OCI-LY1 (cell line): ENCODE results near the gene B3GNT9.

ENCODE experiments used
- H2AFZ ChIP-seq: fragments of 200-600 bp; sonication (generic), shearing (Covaris generic); 2 replicates; pipeline ENCODE4 v1.6.0; 2014; ENCODE audit warnings: antibody characterized with exemption, mild to moderate bottlenecking, low read length
- H3F3A ChIP-seq: fragments of 200-600 bp; sonication (generic), shearing (Covaris generic); 2 replicates; pipeline ENCODE4 v1.6.0; 2014; ENCODE audit warnings: mild to moderate bottlenecking, antibody characterized with exemption, low read length, moderate library complexity; ENCODE audit not compliant: insufficient read depth
- H3K27ac ChIP-seq: fragments of 200-600 bp; sonication (generic); 2 replicates; pipeline ENCODE4 v1.5.1; 2014; ENCODE audit warnings: low read length, mixed run types, mild to moderate bottlenecking, low read depth; ENCODE audit not compliant: poor library complexity, severe bottlenecking
- H3K27me3 ChIP-seq: fragments of 200-600 bp; sonication (generic); 2 replicates; pipeline ENCODE4 v1.6.0; 2014; ENCODE audit warnings: antibody characterized with exemption, mild to moderate bottlenecking, low read length, moderate library complexity; ENCODE audit not compliant: insufficient read depth
- H3K36me3 ChIP-seq: fragments of 200-600 bp; sonication (generic); 2 replicates; pipeline ENCODE4 v1.6.1; 2014; ENCODE audit warnings: mild to moderate bottlenecking, antibody characterized with exemption, low read length, moderate library complexity, mixed read lengths; ENCODE audit not compliant: insufficient read depth
- H3K4me1 ChIP-seq: fragments of 200-600 bp; sonication (generic); 2 replicates; pipeline ENCODE4 v1.5.1; 2014; ENCODE audit warnings: mild to moderate bottlenecking, low read length, moderate library complexity; ENCODE audit not compliant: insufficient read depth, severe bottlenecking
- H3K4me2 ChIP-seq: fragments of 200-600 bp; sonication (generic), shearing (Covaris generic); 2 replicates; pipeline ENCODE4 v1.6.1; 2014; ENCODE audit warnings: low read length
- H3K4me3 ChIP-seq: fragments of 200-600 bp; sonication (generic); 2 replicates; pipeline ENCODE4 v1.5.1; 2014; ENCODE audit warnings: low read length, low read depth, mild to moderate bottlenecking, mixed read lengths; ENCODE audit not compliant: poor library complexity, severe bottlenecking
- H3K79me2 ChIP-seq: fragments of 200-600 bp; shearing (Covaris generic); 2 replicates; pipeline ENCODE4 v1.6.1; 2016; ENCODE audit warnings: mixed run types, low read length, mixed read lengths; ENCODE audit not compliant: insufficient read depth
- H3K9ac ChIP-seq: fragments of 200-600 bp; sonication (generic), shearing (Covaris generic); 2 replicates; pipeline ENCODE4 v1.6.1; 2014; ENCODE audit warnings: mild to moderate bottlenecking, low read length, mixed read lengths
- H3K9me2 ChIP-seq: fragments of 200-600 bp; sonication (generic), shearing (Covaris generic); 2 replicates; pipeline ENCODE4 v1.6.1; 2014; ENCODE audit warnings: low read depth, mild to moderate bottlenecking, low read length, mixed read lengths
- H3K9me3 ChIP-seq: fragments of 200-600 bp; shearing (Covaris generic); 2 replicates; pipeline ENCODE4 v1.6.1; 2014; ENCODE audit warnings: low read length, mixed read lengths
- H4K20me1 ChIP-seq: fragments of 200-600 bp; sonication (generic), shearing (Covaris generic); 2 replicates; pipeline ENCODE4 v1.6.0; 2016; ENCODE audit warnings: mild to moderate bottlenecking, low read length; ENCODE audit not compliant: insufficient read depth
- CTCF ChIP-seq: fragments of 200-600 bp; sonication (generic), shearing (Covaris generic); IDR thresholded peaks from 2 replicates; pipeline ENCODE4 v1.5.1; 2017; ENCODE audit warnings: mild to moderate bottlenecking, antibody characterized with exemption, low read length, moderate library complexity, mixed read lengths
- EZH2 ChIP-seq: fragments of 200-600 bp; sonication (generic), shearing (Covaris generic); IDR thresholded peaks from 2 replicates; pipeline ENCODE4 v1.8.0; 2017; ENCODE audit warnings: borderline replicate concordance, mixed run types, mild to moderate bottlenecking, antibody characterized with exemption, low read length, moderate library complexity, mixed read lengths

Gene B3GNT9

GRCh38 chr16:67161595-67162058 lies 10.8 kb upstream of the B3GNT9 start:
- Histone ChIP-seq H3K79me2 (no peaks in the 10 kb centered on the region), H3K27ac (no peak overlapping the region), H3K4me3 (no peak overlapping the region), H3F3A (no peaks in the 10 kb centered on the region), H3K36me3 (no peaks in the 10 kb centered on the region), H3K9me2 (no peaks in the 10 kb centered on the region), H4K20me1 (no peaks in the 10 kb centered on the region), H2AFZ (no peak overlapping the region), H3K4me2 (no peak overlapping the region; the same call in 1 of the 2 replicates), H3K27me3 (no peaks in the 10 kb centered on the region; the same call in 1 of the 2 replicates), H3K9ac (no peak overlapping the region), H3K9me3 (no peaks in the 10 kb centered on the region), H3K4me1 (peaks cover 30% of the 10 kb centered on the region)
- no peak for TF ChIP-seq EZH2
- no peak for TF ChIP-seq CTCF

GRCh38 chr16:67158637-67159600 lies 8.1 kb upstream of the B3GNT9 start:
- H2AFZ ChIP-seq: no peak overlapping the region
- no peaks in the 10 kb centered on the region for H3K9me3 ChIP-seq
- H4K20me1 ChIP-seq: no peaks in the 10 kb centered on the region
- no peaks in the 10 kb centered on the region for H3K79me2 ChIP-seq
- peak overlapping the region; percentile 53 for H3K4me2 ChIP-seq
- peak overlapping the region; percentile 67 for H3K9ac ChIP-seq
- H3K36me3 ChIP-seq: no peaks in the 10 kb centered on the region
- TF ChIP-seq EZH2 (no peak), CTCF (no peak)
- H3K27ac ChIP-seq: no peak overlapping the region
- H3K4me3 ChIP-seq: peak overlapping the region; percentile 76
- no peaks in the 10 kb centered on the region for H3F3A ChIP-seq
- no peaks in the 10 kb centered on the region for H3K9me2 ChIP-seq
- no peaks in the 10 kb centered on the region; the same call in 1 of the 2 replicates for H3K27me3 ChIP-seq
- H3K4me1 ChIP-seq: peaks cover 30% of the 10 kb centered on the region

GRCh38 chr16:67157892-67158635 lies 7.3 kb upstream of the B3GNT9 start:
- H3K9ac ChIP-seq: no peak overlapping the region
- no peaks in the 10 kb centered on the region for H3K79me2 ChIP-seq
- no peaks in the 10 kb centered on the region for H3K36me3 ChIP-seq
- H3K9me3 ChIP-seq: no peaks in the 10 kb centered on the region
- H3K9me2 ChIP-seq: no peaks in the 10 kb centered on the region
- no peaks in the 10 kb centered on the region for H4K20me1 ChIP-seq
- no peaks in the 10 kb centered on the region; the same call in 1 of the 2 replicates for H3K27me3 ChIP-seq
- no peak overlapping the region for H2AFZ ChIP-seq
- H3K4me3 ChIP-seq: no peak overlapping the region
- H3F3A ChIP-seq: no peaks in the 10 kb centered on the region
- no peak overlapping the region for H3K4me2 ChIP-seq
- no peak for TF ChIP-seq CTCF
- TF ChIP-seq EZH2: no peak
- H3K27ac ChIP-seq: no peak overlapping the region
- peaks cover 22% of the 10 kb centered on the region for H3K4me1 ChIP-seq
